ENCODE measurements around the gene UBE2D4. TPM values are rescaled to one million over a fixed set of nuclear protein-coding genes. Genes with fewer than 3 reads are reported as not detected.
"Not testable (repeated sequence)": the region's sequence is repeated elsewhere in the genome, so short reads cannot be mapped to it uniquely, and the experiment has no call there.

UBE2D4 gene
- polyA plus RNA-seq, 1 donor: 22.5 TPM

- DNase-seq: no peak
These were observed 34.7 kb downstream of the UBE2D4 start for GRCh38 chr7:43960933-43961332.

GRCh38 chr7:43966392-43966791 lies 40.2 kb downstream of the UBE2D4 start:
- not testable (repeated sequence) for DNase-seq

GRCh38 chr7:43968172-43969040 lies 42.2 kb downstream of the UBE2D4 start:
- not testable (repeated sequence) for DNase-seq

- not testable (repeated sequence) for DNase-seq
These were observed 43.4 kb downstream of the UBE2D4 start for GRCh38 chr7:43969586-43969985.

- not testable (repeated sequence) for DNase-seq
These were observed 44.5 kb downstream of the UBE2D4 start for GRCh38 chr7:43970698-43971097.

- not testable (repeated sequence) for DNase-seq
These were observed 47.9 kb downstream of the UBE2D4 start for GRCh38 chr7:43974033-43974573.

- DNase-seq: not testable (repeated sequence)
These were observed 48.7 kb downstream of the UBE2D4 start for GRCh38 chr7:43974725-43975482.

GRCh38 chr7:43977525-43977924 lies 51.3 kb downstream of the UBE2D4 start:
- DNase-seq: no peak

- not testable (repeated sequence) for DNase-seq
These were observed 51.9 kb downstream of the UBE2D4 start for GRCh38 chr7:43978102-43978501.

- DNase-seq: not testable (repeated sequence)
These were observed 56.6 kb downstream of the UBE2D4 start for GRCh38 chr7:43982848-43983247.

- not testable (repeated sequence) for DNase-seq
These were observed 57.5 kb downstream of the UBE2D4 start for GRCh38 chr7:43983736-43984135.

GRCh38 chr7:43985904-43986864 lies 59.9 kb downstream of the UBE2D4 start:
- not testable (repeated sequence) for DNase-seq

- DNase-seq: not testable (repeated sequence)
These were observed 61.2 kb downstream of the UBE2D4 start for GRCh38 chr7:43987476-43987875.

GRCh38 chr7:43990011-43990585 lies 63.9 kb downstream of the UBE2D4 start:
- DNase-seq: not testable (repeated sequence)

GRCh38 chr7:43990829-43991228 lies 64.6 kb downstream of the UBE2D4 start:
- DNase-seq: not testable (repeated sequence)

- DNase-seq: not testable (repeated sequence)
These were observed 66.7 kb downstream of the UBE2D4 start for GRCh38 chr7:43992896-43993295.

GRCh38 chr7:43994681-43995080 lies 68.4 kb downstream of the UBE2D4 start:
- not testable (repeated sequence) for DNase-seq

GRCh38 chr7:43997532-43997931 lies 71.3 kb downstream of the UBE2D4 start, which contains the start of gene SPDYE1:
Gene SPDYE1, plus strand, starts transcription at chr7:43997897. Its CDS starts 2,053 bp downstream, at chr7:43999950.
- not testable (repeated sequence) for DNase-seq

Measured in left kidney (tissue), 2 donors.